Fibroblast of the conjunctiva (primary cell): ENCODE results near the gene SORCS2.

Source experiments
- DNase-seq: peaks from one replicate; pipeline ENCODE4 v3.0.0-alpha.2; 2010; ENCODE audit warnings: low read depth

Gene SORCS2

DNA sequence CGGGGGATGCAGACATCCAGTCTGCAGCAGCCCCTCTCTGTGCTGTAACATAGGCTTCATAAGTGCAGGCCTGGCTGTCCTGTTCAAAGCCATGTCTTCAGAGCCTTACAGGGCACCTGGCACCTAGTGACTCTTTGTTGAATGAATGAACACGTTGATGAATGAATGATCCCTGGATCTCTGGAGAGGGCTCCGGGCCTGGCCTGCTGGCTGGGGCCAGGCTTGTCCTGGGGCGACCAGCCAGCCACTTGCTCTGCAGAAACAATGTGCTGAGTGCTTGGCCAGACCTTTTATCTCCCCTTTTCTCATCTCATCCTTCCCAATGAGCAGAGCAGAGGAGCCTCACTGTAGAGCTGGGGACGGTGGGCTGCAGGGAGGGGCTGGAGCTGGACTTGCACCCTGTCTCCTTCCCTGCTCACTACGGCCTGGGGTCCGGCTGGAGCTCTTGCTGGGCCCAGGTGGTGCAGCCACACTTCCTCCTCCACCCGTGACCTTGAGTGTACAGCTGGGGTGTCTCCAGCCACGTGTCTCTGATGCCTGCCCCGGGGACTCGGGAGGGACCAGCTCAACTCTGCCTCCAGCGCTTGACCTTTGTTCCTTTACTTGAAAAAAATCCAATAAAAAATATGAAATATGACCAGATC lies 164.5 kb downstream of the SORCS2 start:
- DNase-seq = no peak

DNA sequence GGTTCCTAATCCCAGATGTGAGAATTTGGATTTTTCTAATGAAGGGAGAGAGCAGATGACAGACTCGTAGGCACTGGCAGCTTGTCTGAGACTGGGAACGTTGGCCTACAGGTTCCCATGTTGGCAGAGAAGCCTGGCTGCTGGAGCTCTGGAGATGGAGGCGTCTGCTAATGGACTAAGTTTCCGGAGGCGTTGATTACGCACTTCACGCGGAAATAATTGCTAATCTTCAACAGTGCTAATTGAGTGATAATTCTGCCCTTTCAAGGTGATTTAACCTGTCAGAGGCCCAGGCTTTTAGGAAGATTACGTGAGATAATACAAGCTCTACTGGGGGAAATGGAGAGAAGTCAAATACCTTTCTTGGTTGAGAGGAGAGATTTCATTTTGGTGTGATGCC lies 165.0 kb downstream of the SORCS2 start:
- DNase-seq = no peak

DNA sequence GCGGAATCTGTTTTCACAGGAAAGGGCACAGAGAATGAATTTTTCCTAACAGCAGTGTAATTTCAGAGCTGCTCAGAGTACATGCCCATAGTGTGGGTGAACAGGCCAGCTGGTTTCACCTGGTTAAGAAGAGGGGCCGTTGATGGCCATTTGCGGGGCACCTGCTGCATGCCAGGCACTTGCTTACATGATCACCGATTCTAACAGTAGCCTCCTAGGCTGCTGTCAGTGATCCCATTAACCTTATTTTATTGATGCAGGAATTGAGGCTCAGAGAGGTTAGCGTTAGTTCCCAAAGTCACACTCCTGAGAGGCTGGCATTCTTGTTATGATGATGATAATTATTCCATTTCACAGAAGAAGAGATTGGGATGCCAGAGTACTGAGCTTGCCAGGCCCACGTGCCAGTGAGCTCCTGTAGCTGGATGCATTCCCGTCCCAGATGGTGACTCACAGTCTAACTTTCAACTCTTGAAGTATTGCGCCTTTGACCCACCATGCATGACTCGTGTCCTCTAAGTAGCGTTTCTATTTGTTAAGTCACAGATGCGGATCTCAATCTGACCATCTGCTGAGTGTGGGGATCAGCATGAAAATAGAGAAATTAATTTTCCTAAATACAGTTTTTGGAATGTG lies 165.9 kb downstream of the SORCS2 start:
- peak; percentile 70 for DNase-seq

DNA sequence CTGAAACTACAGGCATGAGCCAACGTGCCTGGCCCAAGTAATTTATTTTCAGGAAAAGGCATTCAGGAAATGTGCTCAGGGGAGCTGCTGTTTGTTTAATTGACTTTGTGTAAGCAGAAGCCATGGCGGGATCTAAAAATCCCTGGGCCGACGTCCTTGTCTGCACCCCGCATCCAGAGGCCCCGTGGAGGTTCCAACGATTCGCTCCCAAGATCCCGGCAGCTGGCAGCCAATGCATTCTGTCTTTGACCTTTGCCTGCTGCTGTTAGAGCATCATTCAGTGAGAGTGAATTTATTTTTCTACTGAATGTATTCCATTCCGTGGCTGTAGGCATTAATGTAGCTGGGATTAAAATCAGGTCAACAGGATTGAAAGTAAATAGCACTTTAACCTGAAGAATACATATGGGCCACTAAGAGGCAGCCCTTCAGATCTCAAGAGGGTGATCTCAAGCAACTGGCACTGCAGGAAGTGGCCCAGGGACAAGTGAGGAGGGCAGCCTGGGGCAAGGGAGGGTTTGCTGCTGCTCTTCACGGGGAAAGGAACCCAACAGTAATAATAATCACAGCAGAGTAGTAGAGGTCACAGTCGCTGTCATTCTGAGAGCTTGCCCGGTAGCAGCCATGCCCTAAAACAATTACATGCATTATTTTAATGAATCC lies 167.2 kb downstream of the SORCS2 start:
- no peak for DNase-seq

DNA sequence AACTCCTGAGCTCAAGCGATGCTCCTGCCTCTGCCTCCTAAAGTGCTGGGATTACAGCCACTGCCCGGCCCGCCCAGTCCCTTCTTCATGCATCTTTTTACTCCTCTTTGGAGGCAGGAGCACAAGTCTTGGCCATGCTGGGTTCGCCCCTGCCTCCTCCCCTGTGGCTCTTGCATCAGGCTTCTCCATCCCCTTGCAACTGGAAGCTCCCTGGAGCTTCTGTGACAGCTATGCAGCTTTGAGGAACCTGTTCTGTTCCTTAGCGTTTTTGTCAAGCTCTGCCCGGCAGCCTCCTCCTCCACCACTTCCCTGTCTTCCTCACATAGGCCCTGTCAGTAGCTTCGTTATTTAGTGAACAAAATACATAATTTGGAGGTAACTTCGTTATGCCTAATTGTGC lies 168.5 kb downstream of the SORCS2 start:
- DNase-seq = no peak

DNA sequence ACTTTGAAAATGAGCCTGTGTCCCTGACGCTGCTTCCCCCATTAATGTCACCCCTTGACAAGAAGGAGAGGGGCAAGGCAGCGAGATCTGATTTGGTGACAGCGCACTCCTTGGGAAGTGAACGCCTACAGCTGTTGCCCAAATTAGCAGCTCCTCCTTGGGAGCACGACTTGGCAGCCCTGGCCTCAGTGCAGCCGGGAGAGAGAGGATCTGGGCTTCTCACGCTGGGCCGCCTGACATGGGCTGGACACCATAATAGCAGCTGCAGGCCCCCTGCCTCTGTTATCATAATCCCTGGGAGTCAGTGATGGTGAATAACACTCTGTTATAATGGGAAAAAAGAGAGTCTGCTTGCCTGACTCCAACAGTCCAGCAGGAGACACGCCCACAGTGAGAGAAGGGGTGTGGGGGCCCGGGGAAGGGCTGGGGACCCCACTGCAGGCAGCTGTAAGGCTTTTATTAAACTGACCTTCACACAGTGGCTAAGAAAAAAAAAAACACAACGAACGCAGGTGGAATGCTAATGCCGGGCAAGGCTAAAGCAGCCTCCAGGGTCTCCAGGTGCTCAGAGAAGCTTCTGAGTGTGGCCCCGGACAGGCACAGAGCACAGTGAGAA lies 169.1 kb downstream of the SORCS2 start:
- DNase-seq = no peak

DNA sequence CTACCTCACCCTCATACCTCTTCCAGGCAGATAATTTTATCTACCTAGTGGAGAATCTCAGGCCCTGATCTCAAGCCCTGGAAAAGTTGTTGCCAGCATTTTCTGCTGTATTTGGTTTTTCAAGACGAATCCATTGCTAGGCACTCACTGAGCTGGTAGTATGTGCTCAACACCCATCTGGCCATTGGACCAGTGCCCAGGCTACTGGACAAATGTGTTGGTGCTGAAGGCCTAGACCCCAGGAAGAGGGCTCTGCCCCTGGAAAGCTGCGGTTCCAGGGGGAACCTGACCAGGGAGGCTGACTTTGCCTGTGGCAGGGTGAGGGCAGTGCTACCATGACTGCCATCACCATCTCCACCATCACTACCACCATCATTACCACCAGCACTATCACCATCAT lies 170.0 kb downstream of the SORCS2 start:
- no peak for DNase-seq

DNA sequence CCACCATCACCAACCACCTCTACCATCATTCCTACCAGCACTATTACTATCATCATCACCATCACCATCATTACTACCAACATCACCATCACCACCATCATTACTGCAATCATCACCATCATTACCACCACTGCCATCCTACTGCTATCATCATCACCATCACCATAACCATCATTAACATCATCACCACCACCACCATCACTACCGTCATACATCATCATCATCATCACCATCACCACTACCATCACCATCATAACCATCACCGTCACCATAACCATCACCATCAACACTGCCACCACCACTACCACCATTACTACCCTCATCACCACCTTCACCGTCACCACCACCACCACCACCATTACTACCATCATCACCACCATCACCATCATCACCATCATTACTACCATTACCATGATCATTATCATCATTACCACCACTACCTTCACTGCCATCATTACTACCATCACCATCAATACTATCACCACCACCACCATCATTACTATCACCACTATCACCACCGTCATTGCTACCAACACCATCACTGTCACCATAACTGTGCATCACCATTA lies 170.6 kb downstream of the SORCS2 start:
- no peak for DNase-seq

DNA sequence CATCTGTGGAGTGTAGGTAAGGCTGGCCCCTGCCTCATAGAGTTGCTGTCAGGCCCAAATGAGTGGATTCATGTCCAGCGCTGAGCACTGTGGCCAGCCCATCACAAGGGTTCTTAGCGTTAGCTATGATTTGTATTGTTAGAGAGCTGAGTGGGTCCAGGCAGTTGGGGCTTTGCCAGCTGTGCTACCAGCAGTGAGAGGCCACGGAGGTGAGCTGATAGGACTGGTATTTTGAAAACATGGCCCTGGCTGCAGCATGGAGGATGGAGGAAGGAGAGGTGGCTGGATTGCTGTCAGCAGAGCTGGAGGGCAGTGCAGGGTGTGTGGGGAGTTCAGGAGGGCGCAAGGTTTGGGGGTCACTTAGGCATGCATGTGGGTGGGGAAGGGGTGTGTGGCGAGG lies 172.6 kb downstream of the SORCS2 start:
- DNase-seq = no peak

DNA sequence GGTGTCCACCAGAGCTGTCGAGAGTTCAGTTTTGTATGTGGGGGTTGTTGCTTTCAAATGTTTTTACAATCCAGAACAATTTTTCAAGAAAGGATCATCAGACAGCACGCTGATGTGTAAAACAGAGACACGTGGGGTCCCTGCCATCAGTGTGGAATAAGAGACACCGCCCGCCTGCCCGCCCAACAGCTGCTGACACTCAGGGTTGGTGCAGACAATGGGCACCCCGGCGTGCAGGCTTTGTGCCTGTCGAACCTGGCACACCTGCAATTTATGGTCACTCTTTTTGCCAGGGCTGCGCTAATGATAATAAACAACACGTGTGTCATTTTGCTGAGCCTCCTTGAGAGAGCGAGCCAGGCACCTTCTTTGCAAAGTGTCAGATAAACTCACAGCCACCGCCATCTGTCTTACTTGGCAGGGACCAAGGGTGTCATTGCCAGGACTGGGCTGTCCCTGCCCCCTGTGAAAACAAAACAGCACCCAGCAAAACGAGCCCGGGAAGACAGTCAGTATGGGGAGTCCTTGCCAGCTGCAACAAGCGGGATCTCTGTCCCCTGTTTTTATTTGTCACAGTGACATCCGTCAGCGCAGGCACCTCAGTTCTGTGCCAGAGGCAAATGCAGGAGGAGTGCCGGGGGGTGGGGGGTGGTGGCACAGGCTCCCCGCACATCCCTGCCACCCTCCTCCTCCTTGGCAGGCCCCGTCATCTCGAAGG lies 173.3 kb downstream of the SORCS2 start:
- no peak for DNase-seq

DNA sequence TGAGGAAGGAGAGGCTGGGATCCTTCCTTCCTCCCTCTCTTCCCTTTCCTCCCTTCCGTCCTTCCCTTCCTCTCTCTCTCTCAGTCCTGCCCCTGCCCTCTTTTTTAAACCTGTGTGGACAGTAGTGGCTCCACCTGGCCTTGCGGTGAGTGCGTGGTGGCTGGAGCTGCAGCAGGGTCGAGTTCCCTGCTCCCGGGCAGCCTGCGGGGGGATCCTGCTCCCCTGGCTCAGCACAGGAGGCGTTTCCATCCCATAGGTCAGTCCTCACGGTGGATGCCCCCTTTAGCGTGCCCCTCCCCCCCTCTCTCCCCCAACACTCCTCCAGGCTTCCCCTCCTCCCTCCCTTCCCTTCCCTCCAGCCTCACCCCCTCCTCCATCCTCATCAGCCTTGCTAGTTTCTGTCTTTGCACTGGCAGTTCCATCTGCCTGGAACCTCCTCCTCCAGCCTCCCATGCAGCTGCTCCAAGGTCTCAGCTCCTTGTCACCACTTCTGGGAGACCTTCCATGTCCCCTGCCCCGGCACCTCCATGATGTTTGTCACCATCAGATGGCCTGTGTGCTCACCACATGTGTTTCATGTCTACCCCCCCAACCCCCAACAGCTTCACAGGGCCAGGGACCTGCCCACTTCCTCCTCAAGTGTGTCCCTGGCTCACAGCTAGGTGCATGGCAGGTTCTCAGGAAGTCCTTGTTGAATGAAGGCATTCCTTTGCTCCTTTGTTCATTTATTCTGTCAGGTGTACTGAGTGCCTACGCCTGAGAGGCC lies 174.0 kb downstream of the SORCS2 start:
- no peak for DNase-seq

DNA sequence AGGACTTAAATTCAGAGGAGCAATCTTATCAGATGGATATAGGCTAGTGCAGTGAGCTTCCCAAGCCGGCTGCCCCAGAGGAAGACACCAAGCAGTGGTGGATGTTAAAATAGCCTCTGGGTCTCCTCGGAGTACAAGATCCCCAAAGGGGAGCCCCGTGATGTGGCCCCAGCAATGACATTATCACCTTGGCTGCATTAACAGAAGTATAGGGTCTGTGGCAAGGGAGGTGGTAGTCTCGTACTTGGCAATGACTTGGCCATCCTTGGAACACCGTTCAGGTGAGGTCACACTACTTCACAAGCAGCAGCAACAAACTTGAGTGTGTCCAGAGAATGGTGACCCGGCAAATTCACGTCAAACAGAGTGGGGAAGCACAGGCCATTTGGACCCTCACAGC lies 174.6 kb downstream of the SORCS2 start:
- no peak for DNase-seq

DNA sequence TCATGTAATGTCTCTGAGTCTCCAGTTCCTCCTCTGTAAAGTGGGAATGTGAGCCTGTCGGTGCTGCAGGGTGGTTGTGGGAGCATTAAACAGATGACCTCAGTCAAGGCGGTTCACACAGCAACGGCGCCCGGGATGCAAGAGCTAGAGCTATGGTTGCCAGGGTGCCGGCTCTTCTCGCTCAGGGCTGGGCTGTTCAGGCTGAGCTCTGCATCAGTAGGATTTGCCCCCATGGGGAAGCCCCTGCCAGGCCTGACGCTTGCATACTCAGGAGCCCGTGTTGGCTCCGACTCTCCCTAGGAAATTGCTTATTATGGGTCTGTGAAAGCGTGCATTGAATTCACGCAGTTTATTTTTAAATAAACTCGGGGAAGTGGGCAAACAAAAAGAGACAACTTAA lies 175.1 kb downstream of the SORCS2 start:
- DNase-seq = no peak

DNA sequence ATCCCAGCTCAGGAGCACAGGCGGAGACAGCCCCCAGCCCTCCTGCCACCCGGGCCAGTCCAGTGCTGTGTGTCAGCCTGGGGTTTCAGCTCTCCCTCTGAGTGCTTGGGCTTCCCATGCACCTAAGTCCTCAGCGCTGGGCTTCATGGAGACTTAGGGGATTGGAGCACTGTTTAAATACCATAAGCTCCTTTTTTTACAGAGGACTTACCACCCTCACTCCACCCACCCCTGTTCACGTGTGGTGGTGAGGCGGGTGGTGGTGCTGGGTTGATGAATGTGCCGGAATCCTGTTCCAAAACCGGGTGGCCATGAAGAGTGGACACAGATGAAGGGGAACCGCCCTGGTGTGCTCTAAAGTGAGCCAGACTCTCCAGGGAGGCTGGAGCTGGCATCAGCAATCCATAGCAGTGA lies 175.5 kb downstream of the SORCS2 start:
- DNase-seq = no peak

DNA sequence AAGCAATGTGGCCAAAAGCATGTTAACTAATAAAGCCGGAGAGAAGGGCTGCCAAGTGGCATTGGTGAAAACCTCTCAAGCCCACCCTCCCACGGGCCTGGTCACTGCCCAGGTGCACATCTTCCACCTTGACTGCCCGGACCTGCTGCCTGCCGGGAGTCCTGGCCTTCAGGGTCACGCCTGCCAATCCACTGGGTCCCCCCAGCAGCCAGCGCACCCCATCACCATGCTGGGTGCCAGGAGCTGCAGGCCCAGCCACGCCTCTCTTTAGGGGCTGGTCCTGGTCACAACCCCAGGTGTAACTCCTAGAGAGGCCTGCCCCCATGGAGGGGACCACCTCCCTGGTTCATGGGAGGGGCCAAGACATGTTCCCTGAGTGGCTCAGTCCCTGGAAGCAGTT lies 176.0 kb downstream of the SORCS2 start:
- no peak for DNase-seq

DNA sequence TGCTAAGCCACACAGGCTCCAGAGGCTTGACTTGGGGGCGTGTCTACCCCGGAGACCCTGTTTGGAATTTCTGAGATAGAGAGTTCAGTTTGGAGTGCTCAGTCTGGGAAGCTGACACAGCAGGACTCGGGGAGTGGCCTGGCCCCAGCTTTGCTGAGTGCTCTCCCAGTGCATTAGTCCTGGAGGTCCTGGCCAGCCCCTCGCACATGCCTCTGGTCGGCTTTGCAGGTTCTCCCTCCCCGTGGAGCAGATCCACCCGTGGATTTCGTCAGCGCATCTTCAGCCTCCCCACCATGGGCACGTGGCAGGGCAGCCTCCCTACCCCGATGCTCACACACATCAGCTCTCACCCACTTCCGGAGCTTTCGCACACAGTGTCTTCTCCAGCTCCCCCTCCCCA lies 177.2 kb downstream of the SORCS2 start:
- no peak for DNase-seq

DNA sequence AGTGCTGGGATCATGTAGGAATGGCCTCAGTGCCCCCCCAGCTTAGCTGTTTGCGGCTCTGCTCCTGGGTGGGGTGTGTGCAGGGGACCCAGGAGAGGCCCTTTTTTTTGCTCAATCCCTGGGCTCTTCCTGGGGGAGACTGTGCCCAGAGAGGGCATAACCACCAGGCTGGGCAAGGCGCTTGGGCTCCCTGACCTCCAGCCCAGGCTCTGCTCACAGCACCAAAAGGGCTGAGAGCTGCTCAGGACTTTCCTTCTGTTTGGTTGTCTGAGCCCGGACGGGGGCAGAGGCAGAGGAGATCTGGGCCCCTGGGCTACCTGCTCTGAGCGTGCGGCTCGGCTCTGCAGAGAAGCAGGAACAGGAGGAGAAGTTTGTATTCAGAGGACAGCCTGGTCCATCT lies 177.7 kb downstream of the SORCS2 start:
- DNase-seq = no peak

DNA sequence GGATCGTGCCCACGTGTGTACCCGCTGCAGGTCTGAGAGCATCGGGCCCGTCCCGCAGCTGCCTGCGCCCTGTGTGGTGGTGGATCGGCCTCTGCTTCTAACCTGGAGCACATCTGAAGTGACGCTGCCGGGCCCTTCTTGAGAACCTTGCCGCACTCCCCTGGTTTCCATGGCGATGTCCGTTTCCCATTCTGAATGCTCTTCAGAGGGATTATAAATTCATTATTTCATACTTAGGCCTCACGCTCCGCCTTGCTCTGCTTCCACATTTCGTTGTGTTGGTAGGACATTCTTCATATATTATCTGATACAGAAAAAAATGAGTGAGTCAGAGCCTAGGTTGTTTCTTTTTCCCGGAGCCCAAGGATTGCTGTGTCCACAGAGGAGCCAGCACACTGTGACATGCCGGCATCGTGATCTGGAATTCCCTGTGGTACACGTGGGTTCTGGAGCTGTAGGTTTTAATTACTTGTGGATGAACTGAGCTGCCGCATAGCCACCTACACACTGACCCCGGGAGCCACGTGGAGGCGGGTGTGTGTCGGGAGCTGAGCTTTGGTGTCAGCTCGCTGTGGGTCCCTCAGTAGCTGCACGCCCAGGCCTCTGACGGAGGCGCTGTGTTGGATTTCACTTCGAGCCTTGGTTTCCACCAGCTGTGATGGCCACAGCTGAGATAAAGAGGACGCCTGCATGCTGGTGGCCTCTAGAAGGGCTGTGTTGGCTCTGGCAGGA lies 179.0 kb downstream of the SORCS2 start:
- no peak for DNase-seq

DNA sequence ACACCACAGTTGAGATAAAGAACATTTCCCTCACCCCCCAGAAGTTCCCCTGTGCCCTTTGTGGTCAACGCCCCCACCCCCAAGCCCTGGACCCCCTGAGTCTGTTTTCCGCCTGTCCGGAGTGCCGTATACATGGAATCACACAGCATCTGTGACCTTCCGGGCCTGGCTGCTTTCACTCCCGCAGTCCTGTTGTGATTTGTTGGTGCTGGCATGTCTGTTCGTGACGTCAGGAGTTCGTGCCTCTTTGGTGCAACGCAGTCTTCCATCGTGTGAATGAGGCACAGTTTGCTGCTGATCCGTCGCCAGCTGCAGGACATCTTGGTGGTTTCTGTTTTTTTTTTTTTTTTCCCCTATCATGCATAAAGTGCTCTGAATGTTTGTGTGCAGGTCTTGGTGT lies 180.3 kb downstream of the SORCS2 start:
- DNase-seq = no peak

DNA sequence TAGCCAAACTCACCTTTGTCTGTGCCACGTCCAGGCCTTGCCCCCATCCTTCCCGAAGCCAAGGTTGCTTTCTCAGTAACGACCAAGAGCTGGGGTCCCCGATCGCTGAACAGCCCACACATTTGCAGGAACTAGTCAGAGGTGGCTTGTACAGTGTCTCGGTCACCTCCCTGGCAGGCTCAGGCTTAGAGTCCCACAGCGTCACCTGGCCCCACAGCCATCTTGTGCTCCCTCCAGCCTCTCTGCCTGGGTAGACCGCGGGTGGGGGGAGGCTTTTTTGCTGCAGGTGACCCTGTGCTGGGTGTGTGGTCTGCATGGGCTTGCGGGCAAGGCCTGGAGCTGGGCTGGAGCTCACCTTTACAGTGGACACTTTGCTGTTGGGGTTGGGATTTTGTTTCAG lies 182.2 kb downstream of the SORCS2 start:
- DNase-seq = no peak

DNA sequence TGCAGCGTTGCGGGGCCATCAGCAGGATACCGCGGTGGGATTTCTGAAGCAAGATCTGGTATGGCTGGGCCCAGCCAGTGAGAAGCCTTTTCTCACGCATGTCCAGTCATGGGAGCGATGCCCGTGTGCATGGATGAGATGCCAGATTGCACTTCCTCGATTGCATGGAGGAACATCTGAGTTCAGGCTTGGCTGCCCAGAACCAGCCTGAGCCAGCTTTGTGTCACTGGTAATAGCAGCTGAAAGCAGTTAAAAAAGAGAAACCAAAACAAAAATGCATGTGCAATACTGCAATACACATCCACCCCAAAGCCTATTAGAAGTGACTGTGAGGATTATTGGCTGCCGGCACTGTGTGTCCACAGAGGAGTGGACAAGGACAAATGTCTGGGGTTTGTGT lies 183.1 kb downstream of the SORCS2 start:
- no peak for DNase-seq
